Brain microvascular endothelial cell (primary cell): Measurements from ENCODE around the gene CDK17.
"Not testable (repeated sequence)": the region's sequence is repeated elsewhere in the genome, so short reads cannot be mapped to it uniquely, and the experiment has no call there.

Experiments used
- DNase-seq: peaks from one replicate; pipeline ENCODE4 v3.0.0-alpha.2; 2020
- H3K27ac ChIP-seq: fragments of 250-450 bp; sonication (Bioruptor Pico); 2 replicates; pipeline ENCODE4 v1.5.1; 2020; ENCODE audit warnings: mild to moderate bottlenecking, moderate library complexity
- H3K27me3 ChIP-seq: fragments of 250-450 bp; sonication (Bioruptor Pico); replicated peaks from 2 replicates; pipeline ENCODE4 v1.5.1; 2020; ENCODE audit warnings: mild to moderate bottlenecking
- H3K36me3 ChIP-seq: fragments of 250-450 bp; sonication (Bioruptor Pico); replicated peaks from 2 replicates; pipeline ENCODE4 v1.5.1; 2020; ENCODE audit warnings: mild to moderate bottlenecking
- H3K4me3 ChIP-seq: 2 replicates; pipeline ENCODE4 v1.5.1; 2011; ENCODE audit warnings: low read depth, mild to moderate bottlenecking, control low read depth, low read length, moderate library complexity
- CTCF ChIP-seq: IDR thresholded peaks from 2 replicates; pipeline ENCODE4 v1.5.1; 2011; ENCODE audit warnings: low read depth, mild to moderate bottlenecking, moderate library complexity, low read length, control low read depth, inconsistent platforms; ENCODE audit errors: missing control alignments
- in situ Hi-C: cut with HindIII; loops from 2 replicates; pipeline ENCODE4 v1.10.0; 2017; ENCODE audit warnings: low sequenced_read_pairs, low pct_ligation_motif_present

Gene CDK17

GRCh38 chr12:96352161-96352835 lies 47.9 kb downstream of the CDK17 start:
- no peaks in the 10 kb centered on the region for H3K36me3 ChIP-seq
- no peak for TF ChIP-seq CTCF
- no peak overlapping the region for H3K4me3 ChIP-seq
- no peak for DNase-seq
- in situ Hi-C loops = no loop called here
- H3K27ac ChIP-seq = no peak overlapping the region
- no peaks in the 10 kb centered on the region for H3K27me3 ChIP-seq

- TF ChIP-seq CTCF = no peak
- in situ Hi-C loops = no loop called here
- no peak for DNase-seq
- H3K36me3 ChIP-seq = no peaks in the 10 kb centered on the region
- no peak overlapping the region for H3K27ac ChIP-seq
- no peak overlapping the region for H3K4me3 ChIP-seq
- no peaks in the 10 kb centered on the region for H3K27me3 ChIP-seq
Measured at GRCh38 chr12:96350982-96351381, 49.3 kb downstream of the CDK17 start.

- H3K27ac ChIP-seq = peak overlapping the region; percentile 28
Measured at GRCh38 chr12:96347130-96347699, 53.0 kb downstream of the CDK17 start.

GRCh38 chr12:96346716-96347115 lies 53.5 kb downstream of the CDK17 start:
- DNase-seq, in situ Hi-C loops, H3K27ac ChIP-seq, H3K4me3 ChIP-seq, H3K36me3 ChIP-seq, H3K27me3 ChIP-seq: not testable (repeated sequence)

More at GRCh38 chr12:96347130-96347699, 53.0 kb downstream of the CDK17 start:
- H3K36me3 ChIP-seq = peaks cover 6% of the 10 kb centered on the region
- no peak for TF ChIP-seq CTCF
- no peak for DNase-seq
- in situ Hi-C loops = no loop called here
- no peaks in the 10 kb centered on the region for H3K27me3 ChIP-seq
- no peak overlapping the region for H3K4me3 ChIP-seq

- no peak for DNase-seq
- Histone ChIP-seq H3K27ac (no peak overlapping the region), H3K4me3 (no peak overlapping the region), H3K36me3 (peaks cover 6% of the 10 kb centered on the region), H3K27me3 (no peaks in the 10 kb centered on the region)
- in situ Hi-C loops = no loop called here
- no peak for TF ChIP-seq CTCF
Measured at GRCh38 chr12:96344124-96344695, 56.0 kb downstream of the CDK17 start.

- Histone ChIP-seq H3K27me3 (no peaks in the 10 kb centered on the region), H3K36me3 (peaks cover 6% of the 10 kb centered on the region), H3K27ac (no peak overlapping the region), H3K4me3 (no peak overlapping the region)
- DNase-seq = no peak
- in situ Hi-C loops = no loop called here
- TF ChIP-seq CTCF = no peak
Measured at GRCh38 chr12:96343347-96343954, 56.8 kb downstream of the CDK17 start.

- H3K36me3 ChIP-seq, H3K27ac ChIP-seq, H3K4me3 ChIP-seq, in situ Hi-C loops, DNase-seq, H3K27me3 ChIP-seq: not testable (repeated sequence)
Measured at GRCh38 chr12:96339666-96340065, 60.6 kb downstream of the CDK17 start.
